ACHN (cell line): ENCODE results near the gene SPOCK1.

Experiments used
- DNase-seq: peaks from one replicate; pipeline ENCODE4 v3.0.0-alpha.2; 2015
- in situ Hi-C: cut with HindIII; loops from 2 replicates; pipeline ENCODE4 v1.10.0; 2017; ENCODE audit warnings: low sequenced_read_pairs, low pct_ligation_motif_present, low pct_unique_long_range_greater_than_20kb

Gene SPOCK1

GRCh38 chr5:137105351-137106035, 393.6 kb downstream of the SPOCK1 start:
- in situ Hi-C loops = no loop called here
- no peak for DNase-seq

DNA sequence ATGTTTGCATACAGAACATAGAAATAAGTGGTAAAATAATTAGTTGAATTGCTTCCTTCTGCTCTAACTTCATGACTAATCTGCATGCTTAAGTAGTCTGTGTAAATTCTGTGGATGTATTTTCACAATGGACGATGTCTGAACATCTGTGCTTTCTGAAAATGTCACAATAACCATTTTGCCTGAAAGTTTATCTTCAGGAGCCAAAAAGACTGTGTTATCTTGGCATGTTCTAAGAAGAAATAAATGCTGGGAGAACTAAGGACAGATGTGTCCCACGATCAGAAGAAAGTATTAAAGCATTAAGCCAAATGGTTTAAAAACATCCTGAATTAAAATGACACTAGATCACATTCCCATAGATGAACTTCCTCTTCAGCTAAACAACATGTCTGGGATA, 397.6 kb downstream of the SPOCK1 start:
- in situ Hi-C loops = no loop called here
- DNase-seq = no peak

- no peak for DNase-seq
- in situ Hi-C loops = no loop called here
These were observed 399.5 kb downstream of the SPOCK1 start for GRCh38 chr5:137099651-137100050.

DNA sequence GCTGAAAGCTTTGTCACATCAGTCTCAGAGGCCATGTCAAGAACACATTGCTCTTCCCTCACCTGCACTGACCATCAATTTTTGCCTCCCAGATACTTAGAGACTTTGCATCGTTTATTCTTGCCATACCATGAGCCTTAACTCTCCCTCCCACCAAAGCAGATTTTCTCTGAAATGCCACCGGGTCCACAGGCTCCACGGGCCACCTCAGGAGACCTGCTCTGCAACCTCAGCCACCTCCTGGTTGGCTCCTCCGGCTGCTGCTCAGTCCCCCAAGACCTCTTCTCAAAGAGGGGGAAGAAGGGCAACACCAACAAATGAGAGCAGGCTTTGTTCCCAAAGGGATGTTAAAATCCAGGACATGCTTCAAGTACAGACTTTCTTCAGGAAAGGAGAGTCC, 400.5 kb downstream of the SPOCK1 start:
- in situ Hi-C loops = no loop called here
- no peak for DNase-seq

- DNase-seq = no peak
- in situ Hi-C loops = no loop called here
These were observed 400.9 kb downstream of the SPOCK1 start for GRCh38 chr5:137098238-137098637.

GRCh38 chr5:137097203-137097602, 401.9 kb downstream of the SPOCK1 start:
- in situ Hi-C loops = no loop called here
- no peak for DNase-seq

GRCh38 chr5:137096149-137097103, 402.7 kb downstream of the SPOCK1 start:
- peak; percentile 43 for DNase-seq
- in situ Hi-C loops = no loop called here

DNA sequence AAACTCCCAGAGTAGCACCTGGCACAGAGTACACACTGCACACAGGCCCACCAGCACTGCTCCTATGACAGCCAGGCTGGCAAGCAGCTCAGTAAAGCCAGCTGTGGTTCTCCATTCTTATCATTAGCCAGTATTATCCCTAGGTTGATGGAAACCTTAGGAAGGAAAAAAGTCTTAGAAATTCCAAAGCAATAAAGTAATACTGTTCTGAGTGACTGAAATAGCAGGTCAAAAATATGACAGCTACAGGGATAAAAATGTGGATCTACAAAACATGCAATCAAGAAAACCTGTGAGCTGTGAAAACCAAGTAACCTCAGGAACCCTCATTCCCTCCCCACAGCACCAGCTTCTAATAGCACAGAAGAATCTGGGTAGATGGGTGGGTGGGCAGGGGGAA, 403.5 kb downstream of the SPOCK1 start:
- in situ Hi-C loops = no loop called here
- DNase-seq = peak; percentile 31

DNA sequence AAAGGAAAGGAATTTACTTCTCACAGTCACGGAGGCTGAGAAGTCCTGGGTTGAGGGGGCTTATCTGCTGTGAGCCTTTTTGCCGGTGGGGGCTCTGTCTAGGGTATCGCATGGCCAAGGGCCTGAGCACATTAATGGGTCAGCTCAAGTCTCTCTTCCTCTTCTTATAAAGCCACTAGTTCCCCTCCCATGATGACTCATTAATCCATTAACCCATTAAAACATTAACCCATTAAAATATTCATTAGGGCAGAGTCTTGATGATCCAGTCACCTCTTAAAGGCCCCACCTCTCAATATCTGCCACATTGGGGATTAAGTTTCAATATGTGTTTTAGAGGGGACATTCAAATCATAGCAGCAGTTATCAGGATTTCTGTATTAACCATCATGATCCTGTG, 406.3 kb downstream of the SPOCK1 start:
- DNase-seq = no peak
- in situ Hi-C loops = no loop called here

DNA sequence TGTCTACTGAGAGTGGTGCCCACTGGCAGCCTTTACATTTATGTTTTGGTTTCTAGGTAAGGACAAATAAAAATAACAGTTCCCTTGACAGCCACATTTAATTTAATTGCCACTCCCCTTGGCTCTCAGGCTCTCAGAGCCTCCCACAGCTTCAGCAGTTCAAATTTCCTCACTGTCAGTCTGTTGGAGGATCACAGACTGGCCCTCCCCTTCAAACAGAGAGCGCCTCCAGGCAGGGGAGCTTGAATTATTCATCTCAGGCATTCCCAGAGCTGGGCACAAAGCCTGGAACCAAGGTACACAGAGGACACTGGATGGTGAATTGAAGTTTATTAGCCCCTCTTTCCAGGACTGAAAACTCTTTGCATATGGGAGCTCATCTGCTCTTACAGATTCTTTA, 407.7 kb downstream of the SPOCK1 start:
- DNase-seq = no peak
- in situ Hi-C loops = no loop called here

- in situ Hi-C loops = no loop called here
- no peak for DNase-seq
These were observed 408.4 kb downstream of the SPOCK1 start for GRCh38 chr5:137090721-137091120.

DNA sequence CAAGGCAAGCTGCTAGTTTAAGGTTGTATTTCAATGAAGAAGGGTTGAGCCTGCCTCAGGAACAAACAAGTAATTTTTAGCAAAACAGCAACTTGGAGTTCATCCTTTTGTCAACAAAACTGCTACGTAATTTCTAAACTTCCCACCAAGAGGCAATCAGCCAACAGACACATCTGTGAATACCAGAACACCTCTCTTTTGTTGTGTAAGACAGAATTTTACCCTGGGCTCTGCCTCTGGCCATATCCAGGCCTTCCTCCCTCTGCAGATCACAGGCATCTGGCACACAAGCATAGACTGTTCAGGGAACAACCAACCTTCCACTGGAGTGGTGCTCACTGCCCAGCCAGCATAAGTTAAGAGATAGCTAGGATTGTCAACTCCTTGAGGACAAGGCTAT, 409.0 kb downstream of the SPOCK1 start:
- in situ Hi-C loops = no loop called here
- no peak for DNase-seq

- in situ Hi-C loops = no loop called here
- no peak for DNase-seq
These were observed 411.0 kb downstream of the SPOCK1 start for GRCh38 chr5:137088175-137088574.

DNA sequence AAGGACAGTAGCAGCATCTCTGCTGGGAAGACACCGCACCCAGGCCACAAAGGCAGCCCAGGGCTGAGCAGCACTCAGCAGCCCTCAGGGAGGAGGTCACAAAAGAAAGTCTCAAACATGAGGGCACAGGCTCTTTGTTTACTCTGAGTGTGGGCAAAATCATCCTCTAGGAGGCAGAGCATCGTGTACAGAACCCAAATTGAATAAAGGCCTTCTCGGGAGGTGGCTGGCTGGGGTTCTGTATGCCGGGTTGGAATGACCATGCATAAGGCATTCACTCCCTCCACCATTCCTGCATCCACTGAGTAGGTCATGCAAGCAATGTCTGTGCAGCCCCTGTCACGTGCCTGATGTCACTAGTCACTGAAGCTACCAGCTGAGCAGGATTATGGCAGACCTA, 412.8 kb downstream of the SPOCK1 start:
- DNase-seq = no peak
- in situ Hi-C loops = no loop called here

GRCh38 chr5:137085206-137085605, 413.9 kb downstream of the SPOCK1 start:
- no peak for DNase-seq
- in situ Hi-C loops = no loop called here

DNA sequence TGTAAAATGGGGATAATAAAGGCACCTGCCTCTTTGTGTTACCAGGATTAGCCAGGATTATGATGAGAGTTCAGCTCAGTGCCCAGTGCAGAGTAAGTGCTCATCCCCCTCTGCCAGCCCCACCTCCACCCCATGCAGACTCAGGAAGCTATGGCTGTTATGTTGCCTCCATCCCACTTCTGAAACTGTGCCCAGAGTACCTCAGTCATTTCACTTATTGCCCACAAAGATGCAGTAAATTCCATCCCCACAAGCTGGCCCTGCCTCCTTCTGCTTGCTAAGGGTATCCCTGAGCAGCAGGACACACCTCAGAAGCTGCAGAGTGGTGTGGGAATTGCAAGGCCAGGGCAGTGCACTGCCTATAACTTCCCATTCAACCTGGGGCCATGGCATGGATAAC, 415.1 kb downstream of the SPOCK1 start:
- no peak for DNase-seq
- in situ Hi-C loops = no loop called here

GRCh38 chr5:137082951-137083350, 416.2 kb downstream of the SPOCK1 start:
- DNase-seq = no peak
- in situ Hi-C loops = no loop called here

GRCh38 chr5:137078171-137078665, 420.9 kb downstream of the SPOCK1 start:
- in situ Hi-C loops = no loop called here

GRCh38 chr5:137075163-137075970, 423.8 kb downstream of the SPOCK1 start:
- in situ Hi-C loops = no loop called here
- peak; percentile 81 for DNase-seq

More at GRCh38 chr5:137078171-137078665, 420.9 kb downstream of the SPOCK1 start:
- peak; percentile 38 for DNase-seq
